ENCODE data around the gene CD300LF. TPM values are rescaled to one million over a fixed set of nuclear protein-coding genes. Genes with fewer than 3 reads are reported as not detected.

Gene CD300LF
- total and polyA plus RNA-seq, 2 donors: 0.63 to 1.3 TPM

DNA sequence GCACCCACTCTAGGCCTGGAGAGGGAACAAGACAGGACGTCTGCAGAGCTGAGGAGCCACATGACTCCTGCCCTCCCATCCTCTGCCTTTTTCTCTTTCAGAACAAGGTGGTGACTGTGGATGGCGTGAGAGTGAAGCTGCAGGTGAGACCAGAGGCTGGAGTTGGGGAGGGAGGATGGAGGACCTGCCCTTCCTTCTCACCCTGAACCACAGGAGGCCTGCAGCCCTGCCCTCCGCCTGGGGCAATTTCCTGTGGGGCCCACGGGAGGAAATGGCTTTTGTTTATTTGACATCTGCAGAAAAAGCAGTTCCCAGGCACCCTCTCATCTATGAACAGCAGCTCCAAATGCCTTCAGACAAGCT is 29.4 kb upstream of the CD300LF start:
- no peak for DNase-seq (ENCODE audit: extremely low spot score)
- no peaks in the 10 kb centered on the region for H3K4me1 ChIP-seq (ENCODE audit: insufficient read depth)
- H3K36me3 ChIP-seq (ENCODE audit: insufficient read depth): no peaks in the 10 kb centered on the region
- H3K27ac ChIP-seq (ENCODE audit: low read depth): no peak overlapping the region
- H3K4me3 ChIP-seq (ENCODE audit: low read depth, low read length): no peak overlapping the region
- WGBS: 37% methylated on average over 4 of the region's 4 CpGs

DNA sequence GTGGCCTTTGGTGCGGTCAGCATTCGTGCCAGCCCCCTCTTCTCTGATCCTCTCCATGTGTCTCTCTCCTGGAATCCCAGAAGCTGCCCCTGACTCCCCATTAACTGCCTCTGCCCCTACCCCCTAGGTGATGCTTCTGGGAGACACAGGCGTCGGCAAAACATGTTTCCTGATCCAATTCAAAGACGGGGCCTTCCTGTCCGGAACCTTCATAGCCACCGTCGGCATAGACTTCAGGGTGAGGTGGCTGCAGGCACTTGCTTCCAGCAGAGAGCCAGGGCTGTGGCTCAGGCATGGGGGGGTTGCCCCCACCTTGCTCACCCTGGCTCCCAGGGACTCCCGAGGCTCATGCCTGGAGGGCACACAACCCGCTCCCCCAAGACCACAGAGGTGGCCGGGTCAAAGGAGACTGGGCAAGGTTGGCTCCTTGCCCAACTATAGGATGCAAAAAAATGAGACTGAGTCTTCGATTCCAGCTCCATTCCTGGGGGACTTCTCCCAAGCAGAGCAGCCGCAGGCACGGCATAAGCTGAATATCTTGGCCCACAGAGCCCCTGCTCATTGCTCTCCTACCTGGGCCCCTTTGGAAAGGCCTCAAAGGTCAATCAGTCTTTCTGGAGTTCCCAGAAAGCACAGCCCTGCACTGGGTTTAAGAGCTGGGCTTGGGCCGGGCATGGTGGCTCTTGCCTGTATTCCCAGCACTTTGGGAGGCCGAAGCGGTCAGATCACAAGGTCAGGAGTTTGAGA is 28.1 kb upstream of the CD300LF start:
- no peaks in the 10 kb centered on the region for H3K36me3 ChIP-seq (ENCODE audit: insufficient read depth)
- no peak overlapping the region for H3K4me3 ChIP-seq (ENCODE audit: low read depth, low read length)
- DNase-seq (ENCODE audit: extremely low spot score): no peak
- no peak overlapping the region for H3K27ac ChIP-seq (ENCODE audit: low read depth)
- H3K4me1 ChIP-seq (ENCODE audit: insufficient read depth): no peaks in the 10 kb centered on the region
- WGBS: 84% methylated on average over 17 of the region's 17 CpGs

DNA sequence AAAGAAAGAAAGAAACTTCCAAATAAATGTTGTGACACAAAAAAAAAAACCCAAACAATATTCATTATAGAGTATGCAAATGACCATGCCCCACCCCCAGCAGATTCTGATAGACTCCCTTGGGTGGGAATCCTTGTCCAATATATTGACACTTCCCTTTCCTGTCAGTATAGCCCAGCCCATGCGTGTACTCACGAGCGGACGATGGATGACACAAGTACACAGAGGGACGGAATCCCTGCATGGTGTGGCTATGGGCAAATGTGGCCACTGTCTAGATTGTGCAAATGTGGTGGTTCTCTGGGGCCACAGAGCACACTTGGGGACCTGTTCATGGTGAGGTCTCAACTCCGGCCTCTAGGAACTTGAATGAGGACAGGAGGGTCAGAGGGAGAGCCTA is 27.4 kb upstream of the CD300LF start:
- Histone ChIP-seq H3K4me3 (ENCODE audit: low read depth, low read length) (no peak overlapping the region), H3K27ac (ENCODE audit: low read depth) (no peak overlapping the region), H3K4me1 (ENCODE audit: insufficient read depth) (no peaks in the 10 kb centered on the region), H3K36me3 (ENCODE audit: insufficient read depth) (no peaks in the 10 kb centered on the region)
- WGBS: 84% methylated on average over 6 of the region's 6 CpGs
- no peak for DNase-seq (ENCODE audit: extremely low spot score)

DNA sequence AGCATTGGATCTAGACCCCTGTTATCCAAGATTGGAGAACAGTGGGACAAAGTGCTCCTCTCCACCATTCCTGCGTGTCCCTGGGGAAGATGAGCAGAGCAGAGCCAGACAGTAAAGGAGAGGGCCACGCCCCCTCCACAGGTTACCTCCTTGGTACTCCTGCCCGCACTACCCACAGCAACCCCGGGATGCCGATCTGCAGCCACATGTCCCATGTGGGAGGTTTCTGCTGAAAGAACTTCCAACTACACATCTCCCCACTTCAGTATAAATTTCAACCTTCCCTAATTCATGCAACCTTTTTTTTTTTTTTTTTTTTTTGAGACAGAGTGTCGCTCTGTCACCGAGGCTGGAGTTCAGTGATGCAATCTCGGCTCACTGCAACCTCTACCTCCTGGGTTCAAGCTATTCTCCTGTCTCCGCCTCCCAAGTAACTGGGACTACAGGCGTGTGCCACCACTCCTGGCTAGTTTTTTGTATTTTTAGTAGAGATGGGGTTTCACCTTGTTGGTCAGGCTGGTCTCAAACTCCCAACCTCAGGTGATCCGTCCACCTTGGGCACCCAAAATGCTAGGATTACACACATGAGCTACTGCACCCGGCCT is 26.6 kb upstream of the CD300LF start:
- DNase-seq (ENCODE audit: extremely low spot score): no peak
- no peak overlapping the region for H3K27ac ChIP-seq (ENCODE audit: low read depth)
- H3K36me3 ChIP-seq (ENCODE audit: insufficient read depth): no peaks in the 10 kb centered on the region
- no peak overlapping the region for H3K4me3 ChIP-seq (ENCODE audit: low read depth, low read length)
- H3K4me1 ChIP-seq (ENCODE audit: insufficient read depth): no peaks in the 10 kb centered on the region
- 84% methylated on average over 12 of the region's 12 CpGs for WGBS

DNA sequence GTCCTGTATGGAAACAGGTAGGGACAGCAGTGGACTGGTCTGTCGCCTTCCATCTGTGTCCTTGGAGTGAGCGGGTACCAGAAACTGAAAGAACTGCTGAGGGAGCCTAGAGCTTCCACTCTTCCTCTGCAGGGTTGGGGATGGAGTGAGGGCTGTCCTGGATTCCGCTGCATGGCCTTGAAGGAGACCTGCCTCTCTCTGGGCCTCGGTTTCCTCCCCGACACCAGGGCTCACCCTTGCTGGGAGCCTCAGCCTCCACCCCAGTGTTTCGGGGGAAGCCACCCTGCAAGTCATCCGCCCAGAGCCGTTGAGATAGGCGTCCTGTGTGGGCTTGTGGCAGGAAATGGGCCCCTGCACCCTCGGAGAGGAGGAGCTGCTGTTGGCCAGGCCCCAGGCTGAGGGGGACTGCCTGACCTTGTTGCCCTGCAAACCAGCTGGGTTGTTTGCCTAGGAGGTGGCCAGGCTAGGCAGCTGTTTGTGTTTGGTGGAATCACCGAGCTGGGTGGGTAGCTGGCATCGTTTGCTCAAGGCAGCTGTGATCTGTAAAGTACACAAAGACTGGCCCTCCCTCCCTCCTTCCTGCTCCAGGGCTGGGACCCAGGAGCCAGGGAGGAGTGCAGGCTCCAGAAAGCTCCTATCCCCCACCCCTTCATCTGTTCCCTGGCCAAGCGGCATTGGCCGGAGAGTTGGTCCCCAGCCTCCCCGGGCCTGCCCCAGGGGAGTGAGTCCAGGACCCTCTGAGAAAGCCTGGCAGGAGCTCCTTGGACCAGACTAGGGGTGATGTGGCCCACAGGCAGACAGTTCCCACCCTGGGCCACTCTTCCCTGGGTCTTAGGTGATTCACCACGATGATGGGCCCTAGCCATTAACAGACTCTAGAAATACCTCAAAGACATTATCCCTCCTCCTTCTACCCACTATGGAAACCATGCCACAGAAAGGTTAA is 25.6 kb upstream of the CD300LF start:
- no peak for DNase-seq (ENCODE audit: extremely low spot score)
- no peaks in the 10 kb centered on the region for H3K36me3 ChIP-seq (ENCODE audit: insufficient read depth)
- no peak overlapping the region for H3K27ac ChIP-seq (ENCODE audit: low read depth)
- peak overlapping the region; percentile 46 for H3K4me3 ChIP-seq (ENCODE audit: low read depth, low read length)
- no peaks in the 10 kb centered on the region for H3K4me1 ChIP-seq (ENCODE audit: insufficient read depth)
- whole genome bisulfite sequencing: 33% methylated on average over 16 of the region's 16 CpGs

DNA sequence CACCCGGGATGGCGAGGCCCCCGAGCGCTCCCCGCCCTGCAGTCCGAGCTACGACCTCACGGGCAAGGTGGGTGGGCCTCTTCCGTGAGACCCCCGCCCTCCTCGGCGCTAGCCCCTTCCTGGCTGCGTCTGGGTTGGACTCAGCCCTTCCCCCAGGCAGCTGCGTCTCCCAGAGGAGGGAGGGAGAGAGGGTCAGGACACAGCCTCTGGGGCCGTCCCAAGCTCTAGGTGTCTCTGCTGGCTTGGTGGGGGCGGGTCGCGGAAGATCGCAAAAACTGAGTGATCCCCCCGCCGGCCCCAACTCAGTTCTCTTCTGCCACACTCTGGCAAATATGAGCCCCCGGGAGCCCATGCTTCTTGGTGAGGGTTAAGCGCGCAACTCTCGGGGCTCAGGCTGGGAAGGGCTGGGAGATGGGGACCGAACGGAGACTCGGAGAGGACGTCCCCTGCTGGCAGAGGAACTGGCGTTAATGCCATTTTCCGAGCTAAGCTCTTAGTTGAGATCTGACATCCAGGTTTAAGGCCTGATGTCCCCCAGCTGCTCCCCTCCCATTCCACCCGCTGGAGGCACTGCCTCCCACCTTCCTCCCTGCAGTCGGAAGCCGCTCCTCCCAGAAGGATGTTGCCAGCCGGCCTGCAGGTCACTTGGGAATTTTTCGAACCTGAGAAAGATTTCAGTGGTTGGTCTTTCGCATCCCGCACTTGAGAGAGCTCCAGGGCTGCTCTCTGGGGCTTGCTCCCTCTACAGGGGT is 24.8 kb upstream of the CD300LF start:
- no peaks in the 10 kb centered on the region for H3K4me1 ChIP-seq (ENCODE audit: insufficient read depth)
- no peaks in the 10 kb centered on the region for H3K36me3 ChIP-seq (ENCODE audit: insufficient read depth)
- DNase-seq (ENCODE audit: extremely low spot score): no peak
- 3% methylated on average over 38 of the region's 38 CpGs for WGBS
- H3K4me3 ChIP-seq (ENCODE audit: low read depth, low read length): peak overlapping the region; percentile 46
- peak overlapping the region; percentile 12 for H3K27ac ChIP-seq (ENCODE audit: low read depth)

DNA sequence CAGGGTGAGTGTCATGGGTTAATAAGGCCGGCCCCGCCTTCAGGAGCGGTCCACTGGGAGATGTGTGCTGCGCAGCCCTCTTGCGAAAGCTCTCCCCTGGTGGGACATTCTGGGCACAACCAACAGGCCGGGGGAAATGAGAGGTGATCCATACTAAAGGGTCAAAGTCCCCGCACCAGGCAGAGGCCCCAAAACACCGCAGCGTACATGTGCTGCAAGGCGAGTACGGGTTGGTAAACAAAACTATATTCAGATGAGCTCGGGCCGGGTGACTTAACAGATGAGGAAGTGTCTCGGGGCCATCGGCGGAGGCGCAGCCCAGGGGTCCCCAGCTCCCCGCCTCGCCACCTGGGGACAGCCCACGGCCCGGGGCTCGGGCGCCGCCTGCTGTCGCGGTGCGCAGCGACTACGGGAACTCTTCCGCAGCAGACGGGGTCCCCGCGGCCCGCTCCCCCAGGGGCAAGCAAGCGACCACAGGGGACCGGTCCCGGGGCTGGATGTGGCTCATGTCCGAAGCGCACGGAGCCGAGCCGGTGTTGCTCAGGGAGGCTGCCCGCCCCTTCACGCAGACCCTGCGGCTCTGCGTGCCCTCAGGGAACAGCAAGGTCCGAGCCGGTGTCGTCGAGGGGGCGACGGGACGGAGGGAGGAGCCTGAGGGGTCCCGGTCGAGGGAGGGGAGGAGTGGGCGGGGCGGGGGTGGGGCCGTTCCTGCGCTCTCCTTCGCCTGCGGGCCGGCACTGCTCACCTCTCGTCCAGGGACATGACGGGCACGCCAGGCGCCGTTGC is 24.0 kb upstream of the CD300LF start, which contains the start of gene RAB37:
RAB37 (plus strand) TSS at position 744 of the 786 bp plus-strand sequence; CDS start at position 761, 17 bp downstream.
- peak within 1 kb of the TSS; percentile 46 for H3K4me3 ChIP-seq (ENCODE audit: low read depth, low read length)
- DNase-seq (ENCODE audit: extremely low spot score): no peak

DNA sequence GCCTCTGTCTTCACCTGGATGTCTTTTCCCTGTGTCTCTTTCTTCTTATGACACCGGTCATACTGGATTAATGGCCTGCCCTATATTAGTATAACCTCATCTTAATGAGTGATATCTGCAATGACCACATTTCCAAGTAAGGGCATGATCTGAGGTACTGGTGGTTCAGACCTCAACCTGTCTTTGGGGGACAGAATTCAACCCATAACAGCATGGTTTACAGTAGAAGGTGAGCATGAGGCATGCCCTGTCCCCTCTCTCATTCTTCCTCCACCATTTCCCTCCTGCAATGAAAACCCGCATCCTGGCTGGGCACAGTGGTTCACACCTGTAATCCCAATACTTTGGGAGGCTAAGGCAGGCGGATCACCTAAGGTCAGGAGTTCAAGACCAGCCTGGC is 21.5 kb upstream of the CD300LF start:
- H3K4me3 ChIP-seq (ENCODE audit: low read depth, low read length): no peak overlapping the region
- H3K36me3 ChIP-seq (ENCODE audit: insufficient read depth): no peaks in the 10 kb centered on the region
- H3K4me1 ChIP-seq (ENCODE audit: insufficient read depth): no peaks in the 10 kb centered on the region
- DNase-seq (ENCODE audit: extremely low spot score): no peak
- no peak overlapping the region for H3K27ac ChIP-seq (ENCODE audit: low read depth)
- WGBS: 93% methylated on average over 3 of the region's 3 CpGs

More for the DNA sequence above, 24.0 kb upstream of the CD300LF start, which contains the start of gene RAB37:
- Histone ChIP-seq H3K27ac (ENCODE audit: low read depth) (peak within 1 kb of the TSS; percentile 62), H3K36me3 (ENCODE audit: insufficient read depth) (no peaks in the 10 kb centered on the region), H3K4me1 (ENCODE audit: insufficient read depth) (no peaks in the 10 kb centered on the region)
- WGBS: 1% methylated on average over 67 of the region's 67 CpGs

DNA sequence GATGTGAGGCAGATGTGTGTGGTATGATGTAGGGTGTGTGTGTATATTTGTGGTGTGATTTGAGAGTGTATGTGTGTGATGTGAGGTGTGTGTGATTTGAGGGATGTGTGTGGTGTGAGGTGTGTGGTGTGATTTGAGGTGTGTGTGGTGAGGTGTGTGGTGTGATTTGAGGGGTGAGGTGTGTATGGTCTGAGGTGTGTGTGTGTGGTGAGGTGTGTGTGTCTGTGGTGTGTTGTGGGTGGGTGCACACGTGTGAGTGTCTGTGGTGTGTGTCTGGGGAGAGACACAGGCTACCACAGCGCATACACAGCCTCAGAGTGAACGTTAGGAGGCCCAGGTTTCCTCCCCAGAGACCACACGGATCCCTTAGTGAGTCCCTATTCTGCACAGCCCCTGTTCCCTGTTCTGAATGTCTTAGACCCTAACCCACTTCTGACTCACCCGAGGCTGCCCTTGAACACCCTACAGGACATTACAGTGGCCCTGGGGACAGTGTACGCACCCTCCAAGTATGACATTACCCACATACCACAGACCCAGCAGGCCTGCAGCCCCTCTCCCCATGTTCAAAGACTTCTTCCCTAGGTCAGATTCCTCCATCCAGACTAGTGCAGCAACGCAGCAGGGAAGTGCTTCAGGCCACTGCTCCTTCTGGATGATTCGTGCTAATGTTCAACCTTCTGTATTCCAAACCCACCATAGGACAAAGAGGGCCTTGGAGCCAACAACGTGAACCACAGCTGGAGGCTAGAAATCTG is 20.8 kb upstream of the CD300LF start:
- H3K4me1 ChIP-seq (ENCODE audit: insufficient read depth): no peaks in the 10 kb centered on the region
- no peak overlapping the region for H3K27ac ChIP-seq (ENCODE audit: low read depth)
- H3K36me3 ChIP-seq (ENCODE audit: insufficient read depth): no peaks in the 10 kb centered on the region
- WGBS: 65% methylated on average over 9 of the region's 9 CpGs
- no peak for DNase-seq (ENCODE audit: extremely low spot score)
- H3K4me3 ChIP-seq (ENCODE audit: low read depth, low read length): no peak overlapping the region

DNA sequence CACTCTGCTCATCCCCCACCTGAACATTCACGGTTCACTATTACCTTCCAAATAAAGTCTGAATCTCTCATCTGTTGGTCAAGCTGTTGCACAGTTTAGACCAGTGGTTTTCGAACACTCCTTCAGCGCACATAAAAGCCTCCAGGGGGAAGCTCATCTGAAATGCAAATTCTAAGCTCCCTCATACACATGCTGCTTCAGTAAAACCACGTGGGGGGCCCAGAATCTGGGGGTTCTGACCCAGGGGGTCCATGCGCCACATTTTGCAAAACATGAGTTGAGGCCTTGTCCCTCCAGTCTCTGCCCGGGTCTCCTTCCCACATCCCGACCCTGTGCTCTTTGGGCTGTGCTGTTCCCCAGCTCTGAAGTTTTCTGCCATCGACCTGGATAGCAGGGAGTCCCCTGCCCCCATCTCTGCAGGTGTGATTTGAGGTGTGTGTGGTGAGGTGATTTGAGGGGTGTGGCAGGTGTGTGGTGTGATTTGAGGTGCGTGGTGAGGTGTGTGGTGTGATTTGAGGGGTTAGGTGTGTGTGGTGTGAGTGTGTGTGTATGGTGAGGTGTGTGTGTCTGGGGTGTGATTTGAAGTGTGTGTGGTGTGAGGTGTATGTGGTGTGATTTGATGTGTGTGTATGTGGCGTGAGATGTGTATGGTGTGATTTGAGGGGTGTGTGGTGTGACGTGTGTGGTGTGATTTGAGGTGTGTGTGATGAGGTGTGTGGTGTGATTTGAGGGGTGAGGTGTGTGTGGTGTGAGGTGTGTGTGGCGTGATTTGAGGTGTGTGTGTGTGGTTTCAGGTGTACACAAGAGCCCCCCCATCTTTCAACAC is 19.5 kb upstream of the CD300LF start:
- no peak for DNase-seq (ENCODE audit: extremely low spot score)
- 78% methylated on average over 12 of the region's 12 CpGs for WGBS
- no peak overlapping the region for H3K27ac ChIP-seq (ENCODE audit: low read depth)
- no peaks in the 10 kb centered on the region for H3K4me1 ChIP-seq (ENCODE audit: insufficient read depth)
- no peak overlapping the region for H3K4me3 ChIP-seq (ENCODE audit: low read depth, low read length)
- H3K36me3 ChIP-seq (ENCODE audit: insufficient read depth): no peaks in the 10 kb centered on the region

DNA sequence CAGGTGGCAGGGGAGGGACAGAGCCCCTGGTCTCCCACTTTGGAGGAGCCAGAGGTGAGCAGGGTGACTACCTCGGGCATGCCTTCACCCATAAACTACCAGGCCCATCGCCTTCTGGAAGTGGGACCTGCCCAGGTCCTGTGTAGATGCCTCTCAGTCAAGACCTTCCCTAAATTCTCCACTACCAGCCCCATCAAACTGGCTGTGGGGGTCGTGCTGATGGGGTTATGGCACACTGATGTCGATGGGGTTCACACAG is 18.6 kb upstream of the CD300LF start:
- H3K4me1 ChIP-seq (ENCODE audit: insufficient read depth): no peaks in the 10 kb centered on the region
- no peak for DNase-seq (ENCODE audit: extremely low spot score)
- no peak overlapping the region for H3K27ac ChIP-seq (ENCODE audit: low read depth)
- no peak overlapping the region for H3K4me3 ChIP-seq (ENCODE audit: low read depth, low read length)
- no peaks in the 10 kb centered on the region for H3K36me3 ChIP-seq (ENCODE audit: insufficient read depth)
- 78% methylated on average over 4 of the region's 4 CpGs for WGBS
